HL-60 (cell line): Measurements from ENCODE around the gene PARD3.

Source experiments
- DNase-seq, 2 experiments: peaks; one replicate each; pipeline ENCODE4 v3.0.0-alpha.2; 2010 to 2020; ENCODE audit warnings: low read depth in 1 of 2, low spot score in 1 of 2
- H3K27ac ChIP-seq: fragments of 250-450 bp; sonication (Bioruptor Pico); replicated peaks from 2 replicates; pipeline ENCODE4 v1.5.1; 2020; ENCODE audit warnings: mild to moderate bottlenecking, moderate library complexity
- H3K27me3 ChIP-seq: fragments of 250-450 bp; sonication (Bioruptor Pico); 2 replicates; pipeline ENCODE4 v1.5.1; 2021; ENCODE audit warnings: mild to moderate bottlenecking, moderate library complexity; ENCODE audit not compliant: insufficient read depth, poor library complexity, severe bottlenecking
- H3K4me3 ChIP-seq: replicated peaks from 2 replicates; pipeline ENCODE4 v1.5.1; 2011; ENCODE audit warnings: mild to moderate bottlenecking, control low read depth, low read length; ENCODE audit not compliant: insufficient read depth
- CTCF ChIP-seq: IDR thresholded peaks from one replicate; pipeline ENCODE4 v1.5.1; 2011; ENCODE audit warnings: low read length, control low read depth, inconsistent platforms; ENCODE audit not compliant: insufficient read depth
- GABPA ChIP-seq: IDR thresholded peaks from 2 replicates; pipeline ENCODE4 v1.6.1; 2012; ENCODE audit warnings: low read depth
- POLR2AphosphoS5 ChIP-seq: IDR thresholded peaks from 2 replicates; pipeline ENCODE4 v1.6.1; 2012; ENCODE audit warnings: low read depth
- REST ChIP-seq: IDR thresholded peaks from 2 replicates; pipeline ENCODE4 v1.6.1; 2012; ENCODE audit warnings: low read depth; ENCODE audit not compliant: insufficient replicate concordance
- SPI1 ChIP-seq: IDR thresholded peaks from 2 replicates; pipeline ENCODE4 v1.6.1; 2012; ENCODE audit warnings: low read depth, mild to moderate bottlenecking, borderline replicate concordance

Gene PARD3

GRCh38 chr10:34656661-34657060 is 158.4 kb downstream of the PARD3 start:
- Histone ChIP-seq H3K4me3 (no peak overlapping the region), H3K27ac (no peak overlapping the region), H3K27me3 (no peaks in the 10 kb centered on the region)
- DNase-seq, result no peak
- TF ChIP-seq CTCF (no peak), SPI1 (no peak), GABPA (no peak), POLR2AphosphoS5 (no peak), REST (no peak)

GRCh38 chr10:34655286-34656170 is 159.6 kb downstream of the PARD3 start:
- H3K4me3 ChIP-seq, result no peak overlapping the region

GRCh38 chr10:34654211-34654610 is 160.9 kb downstream of the PARD3 start:
- Histone ChIP-seq H3K27me3 (no peaks in the 10 kb centered on the region), H3K4me3 (no peak overlapping the region), H3K27ac (no peak overlapping the region)
- no peak for DNase-seq
- no peak for TF ChIP-seq GABPA
- no peak for TF ChIP-seq POLR2AphosphoS5
- no peak for TF ChIP-seq REST
- no peak for TF ChIP-seq CTCF
- no peak for TF ChIP-seq SPI1

More at GRCh38 chr10:34655286-34656170, 159.6 kb downstream of the PARD3 start:
- no peak for TF ChIP-seq SPI1
- TF ChIP-seq CTCF, result peak; percentile 66
- no peak overlapping the region for H3K27ac ChIP-seq
- DNase-seq, result peak in 1 of 2 experiments; percentile 24
- no peaks in the 10 kb centered on the region for H3K27me3 ChIP-seq
